ENCODE data around the gene ZFP92.

Gene ZFP92

DNA sequence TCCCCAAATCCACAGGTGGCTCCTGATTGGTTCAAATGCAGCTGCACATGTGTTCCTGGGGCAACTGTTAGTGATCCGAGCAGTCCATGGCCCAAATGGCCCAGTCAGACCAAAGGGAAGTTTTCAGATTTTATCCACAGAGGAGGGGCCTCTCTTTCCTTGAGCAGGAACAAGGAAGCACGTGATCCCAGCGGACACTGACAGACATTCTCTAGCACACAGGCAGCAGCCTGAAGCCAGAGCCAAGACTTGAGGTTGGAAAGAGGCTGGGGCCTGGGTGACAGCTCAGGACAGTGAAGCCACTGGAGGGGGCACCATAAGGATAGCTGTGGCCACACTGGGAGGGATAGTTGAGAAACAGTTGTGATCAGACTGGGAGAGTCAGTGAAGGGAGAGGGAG, 3.5 kb upstream of the ZFP92 start:
- in situ Hi-C loops (cut with MboI; ENCODE audit: low sequenced_read_pairs), result no loop called here

DNA sequence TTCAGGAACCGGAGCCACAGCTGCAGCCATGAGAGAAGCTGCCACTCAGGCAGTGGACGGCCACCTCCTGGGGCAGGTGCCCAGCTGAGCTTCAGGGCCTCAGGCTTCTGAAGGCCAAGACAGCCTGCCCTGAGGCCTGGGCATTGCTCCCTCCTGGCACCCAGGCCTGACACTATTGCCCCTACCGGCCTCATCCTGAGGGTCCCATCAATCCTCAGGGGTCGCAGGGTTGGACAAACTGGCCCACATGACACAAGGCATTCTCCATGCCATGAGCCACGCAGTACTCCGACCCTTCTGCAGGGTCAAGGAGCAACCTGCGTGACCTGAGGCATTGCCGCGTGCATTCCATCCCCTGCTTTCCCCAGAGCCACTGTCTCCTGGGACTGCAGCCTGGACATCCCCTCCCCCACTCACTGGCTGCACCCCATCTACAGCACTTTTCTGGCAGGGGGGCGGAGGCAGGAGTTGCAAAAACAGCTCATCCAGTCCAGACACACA, 3.0 kb upstream of the ZFP92 start:
- in situ Hi-C loops (cut with MboI; ENCODE audit: low sequenced_read_pairs), result no loop called here

DNA sequence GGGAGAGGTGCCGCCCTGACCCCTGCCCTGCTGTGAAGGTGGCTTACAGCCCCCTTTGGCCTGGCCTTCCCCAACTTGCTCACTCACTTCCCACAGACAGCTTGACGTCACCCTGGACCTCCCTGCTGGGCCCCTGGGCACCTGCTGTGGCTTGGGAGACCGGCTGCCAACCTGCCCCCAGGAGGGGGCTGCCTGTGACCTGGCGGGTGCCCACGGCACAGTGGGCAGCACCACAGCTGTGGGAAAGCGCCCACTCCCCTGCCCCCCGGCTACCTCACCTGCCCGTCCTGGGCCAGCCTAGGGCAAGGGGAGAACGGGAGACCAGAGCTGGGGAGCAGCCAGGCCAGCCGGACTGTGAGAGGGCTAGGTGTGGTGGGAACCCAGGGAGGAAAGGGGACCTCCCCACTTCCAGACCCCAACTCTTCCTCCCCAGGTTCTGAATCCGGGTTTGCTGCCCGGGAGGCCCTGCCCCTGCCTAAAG, 2.4 kb upstream of the ZFP92 start:
- in situ Hi-C loops (cut with MboI; ENCODE audit: low sequenced_read_pairs), result no loop called here

DNA sequence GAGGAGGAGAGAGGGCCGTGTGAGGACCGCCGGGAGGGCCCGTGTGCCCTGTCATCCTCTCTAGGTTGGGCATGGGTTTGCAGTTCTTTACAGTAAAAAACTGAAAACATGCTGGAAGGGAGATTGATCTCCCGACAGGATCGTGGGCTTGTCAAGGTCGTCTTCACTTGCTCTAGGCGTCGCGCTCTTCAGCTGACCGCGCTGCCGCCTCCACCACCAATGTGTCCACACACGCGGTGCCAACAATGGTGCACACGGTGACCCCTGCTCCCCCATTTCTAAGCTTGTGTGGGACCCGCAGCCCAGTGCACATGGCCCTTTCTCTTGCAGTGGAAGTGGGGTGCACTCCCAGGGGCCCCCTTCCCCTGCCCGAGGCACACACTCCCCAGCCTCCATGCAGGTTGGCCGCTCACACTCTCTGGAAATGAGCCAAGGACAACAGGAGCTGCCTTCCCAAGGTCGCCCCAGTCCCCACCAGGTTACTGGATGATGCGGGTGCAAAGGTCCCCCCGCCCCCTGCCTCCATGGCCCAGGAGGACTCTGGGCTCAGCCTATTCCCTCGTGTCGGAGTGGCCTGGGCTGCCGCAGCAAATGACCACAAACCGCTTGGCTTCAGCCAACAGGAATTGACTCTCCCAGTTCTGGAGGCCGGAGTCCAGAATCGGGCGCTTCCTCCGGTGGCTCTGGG, 1.7 kb upstream of the ZFP92 start:
- in situ Hi-C loops (cut with MboI; ENCODE audit: low sequenced_read_pairs), result no loop called here

DNA sequence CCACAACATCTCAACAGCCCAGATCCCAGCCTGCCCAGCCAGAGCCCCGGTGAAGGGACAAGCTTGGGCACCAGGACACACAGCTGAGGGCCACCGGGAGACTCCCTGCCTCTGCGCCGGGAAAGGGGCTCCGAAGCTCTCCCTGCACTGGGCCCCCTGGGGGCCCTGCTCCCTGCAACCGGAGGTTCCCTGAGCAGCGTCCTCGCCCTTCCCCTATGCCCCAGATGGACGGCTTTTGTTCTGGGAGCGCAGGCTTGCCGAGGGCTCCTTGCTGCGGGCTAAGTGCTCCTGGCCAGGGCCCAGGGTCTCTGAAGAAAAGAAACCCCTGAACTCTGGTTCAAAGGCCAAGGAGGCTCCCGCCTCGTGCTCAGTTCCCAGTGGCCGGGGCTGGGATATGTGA, 899 bp upstream of the ZFP92 start:
- in situ Hi-C loops (cut with MboI; ENCODE audit: low sequenced_read_pairs), result no loop called here

DNA sequence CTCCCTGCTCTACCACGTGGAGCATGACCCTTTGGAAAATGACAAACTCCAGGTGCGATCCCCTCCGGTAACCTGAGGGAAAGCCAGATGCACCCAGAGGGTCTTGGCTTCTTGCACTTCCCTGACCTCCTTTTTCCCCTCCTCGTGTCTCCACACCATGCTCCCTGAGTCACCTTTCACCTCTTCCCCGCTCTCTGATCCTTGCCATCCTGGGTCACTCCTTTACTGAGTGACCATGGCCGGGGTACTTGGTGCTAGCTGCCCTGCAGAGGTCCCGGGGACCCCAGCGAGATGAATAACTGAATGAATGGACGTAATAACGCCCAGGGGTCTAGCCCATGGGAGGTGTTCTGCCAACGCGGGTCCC, 401 bp upstream of the ZFP92 start:
- in situ Hi-C loops (cut with MboI; ENCODE audit: low sequenced_read_pairs), result no loop called here

DNA sequence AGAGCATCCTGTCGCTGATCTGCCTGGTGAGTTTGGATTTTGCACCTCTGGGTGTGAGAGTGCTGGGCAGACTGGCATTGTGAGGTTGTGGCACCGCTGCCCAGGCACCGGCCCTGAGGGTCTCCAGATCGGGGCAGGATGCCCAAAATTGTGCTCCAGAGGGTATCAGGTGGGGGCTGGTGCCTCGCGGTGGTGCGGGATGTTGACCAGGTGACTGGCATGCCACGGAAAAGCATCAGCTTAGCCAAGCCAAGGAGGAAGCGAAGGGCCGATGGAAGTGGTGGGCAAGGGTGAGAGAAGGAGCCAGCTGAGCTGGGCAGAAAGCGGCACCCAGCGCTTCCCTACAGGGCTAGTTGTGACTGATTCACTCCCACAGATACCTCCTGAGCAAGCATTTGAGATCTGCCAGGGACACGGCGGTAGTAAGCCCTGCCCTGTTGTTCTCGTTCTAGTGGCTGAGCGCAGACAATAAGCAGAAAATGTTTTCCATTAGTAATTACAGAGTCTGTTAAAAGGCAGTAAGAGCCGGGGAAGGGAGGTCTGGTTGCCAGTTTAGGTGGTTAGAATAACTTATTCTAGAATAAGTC, 809 bp downstream of the ZFP92 start:
- in situ Hi-C loops (cut with MboI; ENCODE audit: low sequenced_read_pairs), result no loop called here

DNA sequence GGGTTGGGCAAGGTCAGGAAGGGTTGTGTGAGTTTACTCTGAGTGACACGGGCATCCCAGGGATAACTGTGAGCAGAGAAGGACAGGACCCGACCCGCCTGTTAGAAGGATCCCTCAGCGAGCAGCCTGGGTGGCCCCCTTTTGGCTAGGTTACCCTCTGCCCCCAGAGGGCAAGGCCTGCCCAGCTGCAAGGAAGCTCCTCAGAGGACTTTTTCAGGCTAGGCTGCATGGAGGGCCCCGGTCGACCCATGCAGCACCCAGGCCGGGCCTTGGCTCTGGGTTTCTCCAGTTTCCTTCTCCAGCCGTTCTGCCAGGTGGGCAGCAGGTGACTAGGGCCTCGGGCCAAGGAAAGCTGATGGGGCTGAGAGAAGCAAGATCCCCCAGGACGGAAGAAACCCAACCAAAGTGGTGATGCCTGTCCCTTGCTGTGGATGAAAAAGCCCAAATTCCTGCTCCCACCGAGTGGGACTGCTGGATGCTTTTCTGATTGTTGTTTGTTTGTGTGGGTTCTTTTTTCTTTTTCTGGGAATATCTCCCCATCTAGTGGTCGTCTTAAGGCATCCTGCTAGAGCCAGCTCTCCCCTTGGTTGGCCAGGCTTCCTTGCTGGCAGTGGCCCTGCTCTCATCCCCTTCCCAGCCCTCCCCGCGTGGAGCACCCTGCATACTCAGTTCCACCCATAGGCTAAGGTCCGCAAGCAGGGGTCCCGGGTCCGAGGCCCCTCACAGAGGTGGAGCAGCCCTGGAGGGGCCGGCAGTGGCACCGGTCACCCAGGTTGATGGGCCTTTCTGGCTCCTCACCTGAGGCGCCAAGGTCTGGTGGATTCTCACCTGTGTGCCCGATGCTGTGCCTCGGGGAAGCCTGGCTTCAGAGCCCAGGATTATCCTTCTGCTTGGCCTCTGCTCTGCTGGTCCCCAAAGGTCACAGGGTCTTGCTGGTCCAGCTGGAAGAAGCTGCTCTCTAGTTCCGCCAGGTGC, 1.8 kb downstream of the ZFP92 start:
- in situ Hi-C loops (cut with MboI; ENCODE audit: low sequenced_read_pairs), result no loop called here

DNA sequence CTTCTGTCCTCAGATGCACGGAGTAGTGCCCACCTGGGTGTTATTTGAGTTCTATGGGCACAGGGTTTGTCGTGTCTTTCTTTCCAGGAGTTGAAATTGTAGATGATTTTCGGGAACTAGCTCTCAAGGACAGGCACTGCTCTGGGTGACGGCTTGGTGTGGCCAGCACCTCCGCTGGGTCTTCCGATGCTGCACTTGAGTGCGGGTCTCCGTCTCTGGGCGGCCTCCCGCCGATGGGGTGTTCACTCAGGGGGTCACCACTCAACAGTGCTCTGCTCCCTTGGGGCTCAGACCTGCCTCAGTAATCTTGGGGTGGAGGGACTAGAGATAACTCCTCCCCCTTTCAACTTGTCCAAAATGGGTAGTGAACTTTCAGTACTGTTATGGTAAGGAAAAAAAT, 2.5 kb downstream of the ZFP92 start:
- in situ Hi-C loops (cut with MboI; ENCODE audit: low sequenced_read_pairs), result no loop called here

DNA sequence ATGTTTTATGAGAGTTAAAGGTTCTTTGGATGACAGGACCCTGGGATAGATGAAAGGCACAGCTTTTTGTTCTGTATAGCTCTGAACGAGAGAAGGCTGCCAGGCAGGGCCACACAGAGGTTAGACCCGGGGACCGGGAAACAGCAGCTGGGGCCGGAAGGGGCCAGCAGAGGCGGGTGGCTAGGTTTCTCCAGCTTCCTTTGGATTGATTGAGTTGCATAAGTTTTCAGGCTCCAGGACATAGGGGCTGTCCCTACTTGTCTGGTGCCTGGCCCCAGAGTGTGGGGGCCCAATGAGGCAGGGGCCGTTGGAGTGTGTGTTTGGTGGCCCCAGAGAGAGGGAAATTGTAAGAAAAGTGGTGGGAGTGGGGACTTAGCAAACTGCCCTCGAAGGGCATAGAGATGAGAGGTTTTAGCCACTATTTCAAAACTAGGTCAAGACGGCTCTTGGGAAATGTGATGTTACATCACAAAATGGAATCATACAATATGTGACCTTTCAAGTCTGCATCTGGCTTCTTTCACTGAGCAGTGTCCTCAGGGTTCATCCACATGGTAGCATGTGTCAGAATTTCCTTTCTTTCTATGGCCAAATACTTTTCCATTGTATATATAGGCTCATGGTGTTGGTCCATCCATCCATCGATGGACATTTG, 3.7 kb downstream of the ZFP92 start:
- in situ Hi-C loops (cut with MboI; ENCODE audit: low sequenced_read_pairs), result no loop called here

DNA sequence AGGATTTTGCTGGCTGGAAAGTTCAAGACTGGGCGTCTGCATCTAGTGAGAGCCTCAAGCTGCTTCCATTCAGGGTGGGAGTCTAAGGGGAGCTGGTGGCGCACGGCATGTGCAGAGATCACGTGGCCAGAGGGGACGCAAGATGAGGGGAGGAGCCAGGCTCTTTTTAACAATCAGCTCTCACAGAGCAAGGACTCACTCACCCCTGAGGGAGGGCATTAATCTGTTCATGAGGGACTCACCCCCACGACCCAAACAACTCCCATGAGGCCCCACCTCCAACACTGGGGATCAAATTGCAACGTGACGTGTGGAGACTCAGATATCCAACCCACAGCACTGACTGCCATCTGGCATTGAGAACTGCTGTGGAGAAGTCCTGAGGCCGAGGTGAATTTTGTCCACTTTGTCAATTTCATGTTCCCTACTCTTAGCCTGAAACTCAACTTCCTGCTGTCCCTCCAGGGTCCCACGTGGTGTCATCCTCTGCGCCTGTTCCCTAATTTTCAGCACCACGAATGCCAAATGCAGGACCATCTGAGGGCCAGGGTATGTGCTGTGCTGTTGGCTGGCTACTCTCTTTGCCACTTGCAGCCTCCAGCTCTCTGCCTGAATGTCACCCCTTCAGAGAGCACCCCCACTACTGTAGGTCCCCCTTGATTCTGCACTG, 5.6 kb downstream of the ZFP92 start:
- in situ Hi-C loops (cut with MboI; ENCODE audit: low sequenced_read_pairs), result no loop called here

DNA sequence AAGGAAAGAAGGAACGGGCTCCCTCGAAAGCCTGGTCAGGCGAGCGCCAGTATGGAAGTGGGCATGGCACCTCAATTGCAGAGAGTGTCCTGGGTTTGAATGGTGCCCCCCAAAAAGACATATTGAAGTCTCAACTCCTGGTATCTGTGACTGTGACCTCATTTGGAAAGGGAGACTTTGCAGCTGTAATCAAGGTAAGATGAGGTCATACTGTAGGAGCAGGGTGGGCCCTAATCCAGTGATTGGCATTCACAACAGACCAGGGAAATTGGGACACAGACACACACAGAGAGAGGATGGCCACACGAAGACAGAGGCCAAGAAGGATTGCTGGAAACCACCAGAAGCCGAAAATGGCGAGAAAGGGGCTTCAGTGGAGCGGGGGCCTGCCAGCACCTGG, 6.4 kb downstream of the ZFP92 start:
- in situ Hi-C loops (cut with MboI; ENCODE audit: low sequenced_read_pairs), result no loop called here

DNA sequence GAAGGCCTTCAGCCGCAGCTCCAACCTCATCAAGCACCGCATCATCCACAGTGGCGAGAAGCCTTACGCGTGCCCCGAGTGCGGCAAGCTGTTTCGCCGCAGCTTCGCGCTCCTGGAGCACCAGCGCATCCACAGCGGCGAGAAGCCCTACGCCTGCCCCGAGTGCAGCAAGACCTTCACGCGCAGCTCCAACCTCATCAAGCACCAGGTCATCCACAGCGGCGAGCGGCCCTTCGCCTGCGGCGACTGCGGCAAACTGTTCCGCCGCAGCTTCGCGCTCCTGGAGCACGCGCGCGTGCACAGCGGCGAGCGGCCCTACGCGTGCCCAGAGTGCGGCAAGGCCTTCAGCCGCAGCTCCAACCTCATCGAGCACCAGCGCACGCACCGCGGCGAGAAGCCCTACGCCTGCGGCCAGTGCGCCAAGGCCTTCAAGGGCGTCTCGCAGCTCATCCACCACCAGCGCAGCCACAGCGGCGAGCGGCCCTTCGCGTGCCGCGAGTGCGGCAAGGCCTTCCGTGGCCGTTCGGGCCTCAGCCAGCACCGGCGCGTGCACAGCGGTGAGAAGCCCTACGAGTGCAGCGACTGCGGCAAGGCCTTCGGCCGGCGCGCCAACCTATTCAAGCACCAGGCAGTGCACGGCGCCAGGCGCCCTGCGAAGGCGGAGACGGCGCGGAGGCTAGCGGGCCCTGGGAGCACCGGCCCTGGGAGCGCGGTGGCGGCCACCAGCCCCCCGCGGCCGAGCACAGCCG, 9.8 kb downstream of the ZFP92 start:
- in situ Hi-C loops (cut with MboI; ENCODE audit: low sequenced_read_pairs), result no loop called here

DNA sequence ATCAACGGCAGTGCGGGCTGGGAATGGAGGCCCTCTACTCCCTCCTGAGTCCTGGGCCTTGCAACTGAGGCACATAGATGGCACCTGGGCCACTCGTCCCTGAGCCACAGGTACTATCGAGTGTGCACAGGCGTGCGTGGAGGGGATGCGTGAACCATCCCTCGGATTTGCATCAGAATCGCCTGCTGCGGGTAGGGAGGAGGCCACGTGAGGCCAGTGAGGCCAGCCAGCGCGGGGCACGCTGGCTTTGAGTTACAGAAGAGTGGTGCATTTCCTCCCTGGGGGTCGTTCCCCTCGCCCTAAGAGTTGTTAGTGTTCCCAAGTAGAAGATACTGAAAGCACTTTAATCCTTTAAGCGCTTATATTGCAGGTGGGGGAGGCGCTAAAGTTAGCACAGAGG, 10.6 kb downstream of the ZFP92 start:
- in situ Hi-C loops (cut with MboI; ENCODE audit: low sequenced_read_pairs), result no loop called here

DNA sequence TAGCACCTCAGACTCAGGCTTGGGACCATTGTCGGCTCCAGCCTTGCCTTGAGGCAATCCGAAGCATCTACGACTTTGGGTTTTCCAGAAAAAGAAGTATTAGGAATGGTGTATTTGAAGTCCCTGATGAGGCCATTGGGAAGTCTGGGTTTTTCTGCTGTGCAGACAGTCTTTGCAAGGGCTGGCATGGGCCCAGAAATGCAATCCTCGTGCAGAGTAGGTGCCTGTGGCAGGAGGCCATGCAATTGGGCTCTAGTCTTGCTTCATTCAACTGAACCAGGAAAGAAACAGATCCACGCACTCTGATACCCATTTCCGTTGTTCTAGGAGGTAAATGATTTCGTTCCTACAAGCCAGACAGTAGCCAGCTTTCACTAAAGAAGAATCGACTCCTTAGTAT, 12.4 kb downstream of the ZFP92 start:
- in situ Hi-C loops (cut with MboI; ENCODE audit: low sequenced_read_pairs), result no loop called here

DNA sequence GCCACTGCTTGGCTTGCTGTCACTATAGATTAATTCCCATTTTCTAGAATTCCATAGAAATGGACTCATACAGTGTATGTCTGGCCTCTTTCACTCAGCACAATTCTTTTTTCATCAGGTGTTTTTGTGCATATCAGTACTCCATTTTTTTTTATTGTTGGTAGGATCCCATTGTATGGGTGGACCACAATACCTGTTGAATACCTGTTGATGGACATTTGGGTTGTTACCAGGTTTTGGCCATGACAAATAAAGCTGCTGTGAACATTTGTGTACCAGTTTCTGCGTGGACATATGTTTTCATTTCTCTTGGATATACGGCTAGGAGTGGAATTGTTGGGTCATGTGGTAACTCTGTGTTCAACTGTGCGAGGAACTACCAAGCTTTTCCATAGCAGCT, 14.9 kb downstream of the ZFP92 start:
- in situ Hi-C loops (cut with MboI; ENCODE audit: low sequenced_read_pairs), result no loop called here

DNA sequence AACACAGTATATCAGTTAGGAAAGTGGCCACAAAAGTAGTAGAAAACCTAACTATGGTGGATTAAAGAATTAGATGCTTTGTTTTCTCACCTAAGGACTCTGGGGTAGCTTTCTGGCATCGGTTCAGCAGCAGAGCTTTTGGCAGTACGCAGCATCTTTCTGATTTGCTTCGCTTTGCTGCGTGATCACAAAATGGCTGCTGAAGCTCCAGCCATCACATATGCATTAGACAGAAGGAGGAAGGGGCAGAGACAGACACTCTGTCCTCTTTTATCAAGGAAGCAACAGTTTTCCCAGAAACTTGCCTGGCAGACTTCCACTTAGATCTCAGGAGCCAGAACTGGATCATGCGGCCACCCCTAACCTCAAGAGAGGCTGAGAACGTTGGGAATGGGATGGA, 19.5 kb downstream of the ZFP92 start:
- in situ Hi-C loops (cut with MboI; ENCODE audit: low sequenced_read_pairs), result no loop called here

DNA sequence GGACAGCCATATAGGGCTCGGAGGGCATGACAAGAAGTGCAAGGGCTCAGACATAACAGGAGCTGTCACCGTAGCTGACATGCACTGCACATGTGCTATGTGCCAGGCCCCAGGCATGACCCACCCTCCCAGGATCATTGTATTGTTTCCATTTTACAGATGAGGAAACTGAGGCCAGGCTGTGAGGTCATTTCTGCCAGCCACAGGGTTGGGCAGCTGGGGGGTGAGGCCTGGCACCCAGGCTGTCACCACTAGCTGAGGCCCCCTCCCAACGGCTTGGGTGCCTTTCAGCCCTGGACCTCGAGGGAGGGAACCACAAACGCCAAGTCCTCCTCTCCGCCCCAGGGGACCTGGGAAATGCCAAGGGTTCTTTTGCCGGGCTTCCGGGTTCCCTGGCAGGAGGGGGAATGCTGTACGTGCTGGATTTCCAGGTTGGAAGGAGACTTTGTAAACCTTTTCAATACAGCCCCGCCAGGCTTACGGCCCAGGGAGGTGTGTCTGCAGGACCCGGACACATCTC, 21.9 kb downstream of the ZFP92 start:
- in situ Hi-C loops (cut with MboI; ENCODE audit: low sequenced_read_pairs), result no loop called here

DNA sequence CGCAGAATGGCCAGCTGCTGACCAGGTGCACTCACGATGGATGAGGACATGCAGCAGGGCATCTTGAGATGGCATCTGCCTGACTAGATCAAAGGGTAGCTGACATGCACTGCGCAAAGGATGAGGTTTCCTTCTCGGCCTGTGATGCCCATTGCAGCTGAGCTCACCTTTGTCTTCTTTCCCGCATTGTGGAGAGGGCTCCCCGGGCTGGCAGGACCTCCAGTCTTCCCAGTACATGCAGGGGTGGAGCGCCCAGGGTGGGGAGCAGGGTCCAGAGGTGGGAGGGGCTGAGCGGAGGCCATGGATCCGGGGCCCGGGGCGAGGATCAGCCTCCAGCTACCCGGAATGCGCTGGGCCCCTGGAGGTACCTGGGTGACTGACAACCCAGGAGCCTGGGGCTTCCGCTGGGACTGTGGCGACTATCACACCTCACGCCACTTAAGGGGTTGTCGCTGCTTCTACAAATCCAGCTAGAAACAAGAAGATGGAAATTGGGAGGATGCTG, 22.6 kb downstream of the ZFP92 start:
- in situ Hi-C loops (cut with MboI; ENCODE audit: low sequenced_read_pairs), result no loop called here
